GM12878 (cell line): ENCODE data around the gene PAPPA. TPM values are rescaled to one million over a fixed set of nuclear protein-coding genes. Genes with fewer than 3 reads are reported as not detected.

ENCODE experiments used
- BHLHE40 ChIP-seq, 2 experiments: fragments of 450-650 bp in 1 of 2; IDR thresholded peaks; 2 replicates each; pipeline ENCODE4 v1.6.1; 2011 to 2017; ENCODE audit warnings: low read depth in 2 of 2, borderline replicate concordance in 1 of 2, improper control_type of control experiment in 1 of 2, low read length in 1 of 2, mild to moderate bottlenecking in 1 of 2
- CBX3 ChIP-seq: fragments of 200-600 bp; sonication (generic); IDR thresholded peaks from 2 replicates; pipeline ENCODE4 v1.6.1; 2016; ENCODE audit warnings: low read depth, borderline replicate concordance
- IKZF1 ChIP-seq: fragments of 450-650 bp; conservative IDR thresholded peaks from 2 replicates; pipeline ENCODE4 v1.6.1; 2017; ENCODE audit warnings: antibody characterized with exemption, mild to moderate bottlenecking
- JUNB ChIP-seq: IDR thresholded peaks from 2 replicates; pipeline ENCODE4 v1.6.1; 2016; ENCODE audit warnings: antibody characterized with exemption, mild to moderate bottlenecking
- RUNX3 ChIP-seq: IDR thresholded peaks from 2 replicates; pipeline ENCODE4 v1.6.1; 2012; ENCODE audit warnings: low read length, inconsistent platforms
- SMARCA5 ChIP-seq: fragments of 450-650 bp; IDR thresholded peaks from 2 replicates; pipeline ENCODE4 v1.6.1; 2017; ENCODE audit warnings: mild to moderate bottlenecking
- SRF ChIP-seq, 2 experiments: IDR thresholded peaks; 2 replicates each; pipeline ENCODE4 v1.6.1; 2011; ENCODE audit warnings: low read depth in 2 of 2, low read length in 2 of 2, mild to moderate bottlenecking in 1 of 2, moderate library complexity in 1 of 2
- STAT1 ChIP-seq: fragments of 450-650 bp; conservative IDR thresholded peaks from 2 replicates; pipeline ENCODE4 v1.6.1; 2014; ENCODE audit warnings: antibody characterized with exemption, mild to moderate bottlenecking
- TARDBP ChIP-seq: IDR thresholded peaks from 2 replicates; pipeline ENCODE4 v1.6.1; 2016; ENCODE audit warnings: borderline replicate concordance
- TCF12 ChIP-seq: IDR thresholded peaks from 2 replicates; pipeline ENCODE4 v1.6.1; 2011; ENCODE audit warnings: low read depth, mild to moderate bottlenecking, low read length
- WRNIP1 ChIP-seq: IDR thresholded peaks from 2 replicates; pipeline ENCODE4 v1.6.1; 2011; ENCODE audit warnings: low read depth, low read length, improper control_type of control experiment, borderline replicate concordance
- YBX1 ChIP-seq: fragments of 450-650 bp; IDR thresholded peaks from 2 replicates; pipeline ENCODE4 v1.6.1; 2016; ENCODE audit warnings: antibody characterized with exemption
- ZBED1 ChIP-seq: IDR thresholded peaks from 2 replicates; pipeline ENCODE4 v1.6.1; 2016; ENCODE audit warnings: borderline replicate concordance
- polyA plus RNA-seq, 11 experiments: library from polyadenylated mRNA; depleted of rRNA in 4 of 11; unstranded in 6 of 11; stranded (reverse) in 5 of 11; fragments of >200 nt; fragmentation: Nextera tagmentation in 4 of 11; fragmentation: Illumina TruSeq in 1 of 11; extraction: Ambion mirVana in 4 of 11; extraction: Trizol in 1 of 11; gene quantifications; 1 replicate in 1 of 11; 2 replicates in 10 of 11; pipeline versions ENCODE4 v1.2.1 to v1.2.3, GENCODE V29; 2011 to 2016; ENCODE audit warnings: inconsistent platforms in 2 of 11, missing spikeins in 2 of 11, low read depth in 1 of 11
- total RNA-seq, 4 experiments: library from RNA; depleted of rRNA in 3 of 4; stranded (reverse); fragments of >200 nt in 3 of 4; fragmentation: Illumina TruSeq in 1 of 4; extraction: Trizol in 1 of 4; gene quantifications; 2 replicates each; pipeline versions ENCODE4 v1.2.1 to v1.2.3, GENCODE V29; 2013 to 2021
- TF ChIP-seq, protein P1 (sequence below): fragments of 450-650 bp; formaldehyde crosslinking; IDR thresholded peaks from 2 replicates; pipeline ENCODE4 v1.4.0; 2022; ENCODE audit warnings: mild to moderate bottlenecking, moderate library complexity
- TF ChIP-seq, protein P2 (sequence below): fragments of 450-650 bp; IDR thresholded peaks from 2 replicates; pipeline ENCODE4 v1.6.1; 2014; ENCODE audit warnings: mild to moderate bottlenecking
- TF ChIP-seq, protein P3 (sequence below), 3 experiments: IDR thresholded peaks in 2 of 3; conservative IDR thresholded peaks in 1 of 3; 2 replicates each; pipeline ENCODE4 v1.5.1; 2011; ENCODE audit warnings: low read depth in 3 of 3, low read length in 3 of 3, mild to moderate bottlenecking in 3 of 3, control low read depth in 2 of 3, moderate library complexity in 2 of 3, inconsistent platforms in 1 of 3, mixed read lengths in 1 of 3; ENCODE audit not compliant: control insufficient read depth in 2 of 3, insufficient read depth in 1 of 3; ENCODE audit errors: extremely low read depth in 1 of 3
- TF ChIP-seq, protein P4 (sequence below): IDR thresholded peaks from 2 replicates; pipeline ENCODE4 v1.6.1; 2012; ENCODE audit warnings: low read depth, low read length, improper control_type of control experiment
- TF ChIP-seq, protein P5 (sequence below): fragments of 450-650 bp; IDR thresholded peaks from 2 replicates; pipeline ENCODE4 v1.6.1; 2016; ENCODE audit warnings: mild to moderate bottlenecking, moderate library complexity, borderline replicate concordance

PAPPA gene
- total and polyA plus RNA-seq, 10 of the 15 experiments (the other 5 are each of a cell fraction or from before 2014, with no cell fraction given) = under 0.01 to 0.19 (median 0.02) TPM; not detected in 4

DNA sequence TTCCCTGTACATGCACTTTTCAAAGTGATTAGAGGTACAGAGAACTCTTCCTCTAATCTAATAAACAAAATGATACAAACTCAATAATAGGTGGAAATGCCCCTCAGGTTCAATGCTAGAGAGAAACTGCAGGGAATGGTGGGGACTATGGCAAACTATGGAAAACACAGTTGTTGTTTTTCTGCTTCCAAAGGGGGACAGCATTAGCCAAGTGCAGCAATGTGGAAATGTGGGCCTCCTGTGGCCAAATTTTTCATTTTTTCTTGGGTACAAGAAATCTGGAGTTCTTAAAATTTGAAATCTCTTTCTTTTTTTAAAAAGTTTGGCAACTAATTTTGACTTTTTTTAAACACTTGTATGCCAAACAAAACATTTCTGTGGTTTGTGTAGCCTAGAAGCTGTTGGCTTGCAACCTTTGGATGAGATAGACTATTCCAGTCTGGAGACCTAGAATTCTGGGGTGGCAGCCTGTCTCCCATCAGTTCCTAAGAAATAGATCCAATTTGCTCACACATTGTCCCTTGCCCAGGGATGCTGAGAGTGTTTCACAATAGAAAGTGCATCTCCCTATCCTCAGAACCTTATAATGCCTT is 218.6 kb downstream of the PAPPA start (continued):
- TF ChIP-seq, protein P1, sequence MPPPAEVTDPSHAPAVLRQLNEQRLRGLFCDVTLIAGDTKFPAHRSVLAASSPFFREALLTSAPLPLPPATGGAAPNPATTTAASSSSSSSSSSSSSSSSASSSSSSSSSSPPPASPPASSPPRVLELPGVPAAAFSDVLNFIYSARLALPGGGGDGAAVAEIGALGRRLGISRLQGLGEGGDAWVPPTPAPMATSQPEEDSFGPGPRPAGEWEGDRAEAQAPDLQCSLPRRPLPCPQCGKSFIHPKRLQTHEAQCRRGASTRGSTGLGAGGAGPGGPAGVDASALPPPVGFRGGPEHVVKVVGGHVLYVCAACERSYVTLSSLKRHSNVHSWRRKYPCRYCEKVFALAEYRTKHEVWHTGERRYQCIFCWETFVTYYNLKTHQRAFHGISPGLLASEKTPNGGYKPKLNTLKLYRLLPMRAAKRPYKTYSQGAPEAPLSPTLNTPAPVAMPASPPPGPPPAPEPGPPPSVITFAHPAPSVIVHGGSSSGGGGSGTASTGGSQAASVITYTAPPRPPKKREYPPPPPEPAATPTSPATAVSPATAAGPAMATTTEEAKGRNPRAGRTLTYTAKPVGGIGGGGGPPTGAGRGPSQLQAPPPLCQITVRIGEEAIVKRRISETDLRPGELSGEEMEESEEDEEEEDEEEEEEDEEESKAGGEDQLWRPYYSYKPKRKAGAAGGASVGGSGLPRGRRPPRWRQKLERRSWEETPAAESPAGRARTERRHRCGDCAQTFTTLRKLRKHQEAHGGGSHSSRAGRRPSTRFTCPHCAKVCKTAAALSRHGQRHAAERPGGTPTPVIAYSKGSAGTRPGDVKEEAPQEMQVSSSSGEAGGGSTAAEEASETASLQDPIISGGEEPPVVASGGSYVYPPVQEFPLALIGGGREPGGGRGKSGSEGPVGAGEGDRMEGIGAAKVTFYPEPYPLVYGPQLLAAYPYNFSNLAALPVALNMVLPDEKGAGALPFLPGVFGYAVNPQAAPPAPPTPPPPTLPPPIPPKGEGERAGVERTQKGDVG = no peak
- TF ChIP-seq, protein P2, sequence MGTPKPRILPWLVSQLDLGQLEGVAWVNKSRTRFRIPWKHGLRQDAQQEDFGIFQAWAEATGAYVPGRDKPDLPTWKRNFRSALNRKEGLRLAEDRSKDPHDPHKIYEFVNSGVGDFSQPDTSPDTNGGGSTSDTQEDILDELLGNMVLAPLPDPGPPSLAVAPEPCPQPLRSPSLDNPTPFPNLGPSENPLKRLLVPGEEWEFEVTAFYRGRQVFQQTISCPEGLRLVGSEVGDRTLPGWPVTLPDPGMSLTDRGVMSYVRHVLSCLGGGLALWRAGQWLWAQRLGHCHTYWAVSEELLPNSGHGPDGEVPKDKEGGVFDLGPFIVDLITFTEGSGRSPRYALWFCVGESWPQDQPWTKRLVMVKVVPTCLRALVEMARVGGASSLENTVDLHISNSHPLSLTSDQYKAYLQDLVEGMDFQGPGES = no peak
- TF ChIP-seq, protein P3, sequence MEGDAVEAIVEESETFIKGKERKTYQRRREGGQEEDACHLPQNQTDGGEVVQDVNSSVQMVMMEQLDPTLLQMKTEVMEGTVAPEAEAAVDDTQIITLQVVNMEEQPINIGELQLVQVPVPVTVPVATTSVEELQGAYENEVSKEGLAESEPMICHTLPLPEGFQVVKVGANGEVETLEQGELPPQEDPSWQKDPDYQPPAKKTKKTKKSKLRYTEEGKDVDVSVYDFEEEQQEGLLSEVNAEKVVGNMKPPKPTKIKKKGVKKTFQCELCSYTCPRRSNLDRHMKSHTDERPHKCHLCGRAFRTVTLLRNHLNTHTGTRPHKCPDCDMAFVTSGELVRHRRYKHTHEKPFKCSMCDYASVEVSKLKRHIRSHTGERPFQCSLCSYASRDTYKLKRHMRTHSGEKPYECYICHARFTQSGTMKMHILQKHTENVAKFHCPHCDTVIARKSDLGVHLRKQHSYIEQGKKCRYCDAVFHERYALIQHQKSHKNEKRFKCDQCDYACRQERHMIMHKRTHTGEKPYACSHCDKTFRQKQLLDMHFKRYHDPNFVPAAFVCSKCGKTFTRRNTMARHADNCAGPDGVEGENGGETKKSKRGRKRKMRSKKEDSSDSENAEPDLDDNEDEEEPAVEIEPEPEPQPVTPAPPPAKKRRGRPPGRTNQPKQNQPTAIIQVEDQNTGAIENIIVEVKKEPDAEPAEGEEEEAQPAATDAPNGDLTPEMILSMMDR (IDR thresholded peaks at IDR 0.05 in 2 of 3, conservative IDR thresholded peaks at IDR 0.05 in 1 of 3; ENCODE audit: control insufficient read depth in 2 of 3, extremely low read depth in 1 of 3, insufficient read depth in 1 of 3, low read depth in 3 of 3, low read length in 3 of 3) = no peak
- TF ChIP-seq SRF (IDR thresholded peaks at IDR 0.05; ENCODE audit: low read depth in 2 of 2, low read length in 2 of 2) (no peak), JUNB (no peak), CBX3 (no peak), RUNX3 (no peak), WRNIP1 (no peak), ZBED1 (no peak), STAT1 (no peak), IKZF1 (no peak), SMARCA5 (no peak), TCF12 (no peak), YBX1 (no peak), TARDBP (no peak), BHLHE40 (IDR thresholded peaks at IDR 0.05; ENCODE audit: borderline replicate concordance in 1 of 2, low read depth in 2 of 2, low read length in 1 of 2) (no peak)
- TF ChIP-seq, protein P4, sequence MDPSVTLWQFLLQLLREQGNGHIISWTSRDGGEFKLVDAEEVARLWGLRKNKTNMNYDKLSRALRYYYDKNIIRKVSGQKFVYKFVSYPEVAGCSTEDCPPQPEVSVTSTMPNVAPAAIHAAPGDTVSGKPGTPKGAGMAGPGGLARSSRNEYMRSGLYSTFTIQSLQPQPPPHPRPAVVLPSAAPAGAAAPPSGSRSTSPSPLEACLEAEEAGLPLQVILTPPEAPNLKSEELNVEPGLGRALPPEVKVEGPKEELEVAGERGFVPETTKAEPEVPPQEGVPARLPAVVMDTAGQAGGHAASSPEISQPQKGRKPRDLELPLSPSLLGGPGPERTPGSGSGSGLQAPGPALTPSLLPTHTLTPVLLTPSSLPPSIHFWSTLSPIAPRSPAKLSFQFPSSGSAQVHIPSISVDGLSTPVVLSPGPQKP = no peak
- TF ChIP-seq, protein P5, sequence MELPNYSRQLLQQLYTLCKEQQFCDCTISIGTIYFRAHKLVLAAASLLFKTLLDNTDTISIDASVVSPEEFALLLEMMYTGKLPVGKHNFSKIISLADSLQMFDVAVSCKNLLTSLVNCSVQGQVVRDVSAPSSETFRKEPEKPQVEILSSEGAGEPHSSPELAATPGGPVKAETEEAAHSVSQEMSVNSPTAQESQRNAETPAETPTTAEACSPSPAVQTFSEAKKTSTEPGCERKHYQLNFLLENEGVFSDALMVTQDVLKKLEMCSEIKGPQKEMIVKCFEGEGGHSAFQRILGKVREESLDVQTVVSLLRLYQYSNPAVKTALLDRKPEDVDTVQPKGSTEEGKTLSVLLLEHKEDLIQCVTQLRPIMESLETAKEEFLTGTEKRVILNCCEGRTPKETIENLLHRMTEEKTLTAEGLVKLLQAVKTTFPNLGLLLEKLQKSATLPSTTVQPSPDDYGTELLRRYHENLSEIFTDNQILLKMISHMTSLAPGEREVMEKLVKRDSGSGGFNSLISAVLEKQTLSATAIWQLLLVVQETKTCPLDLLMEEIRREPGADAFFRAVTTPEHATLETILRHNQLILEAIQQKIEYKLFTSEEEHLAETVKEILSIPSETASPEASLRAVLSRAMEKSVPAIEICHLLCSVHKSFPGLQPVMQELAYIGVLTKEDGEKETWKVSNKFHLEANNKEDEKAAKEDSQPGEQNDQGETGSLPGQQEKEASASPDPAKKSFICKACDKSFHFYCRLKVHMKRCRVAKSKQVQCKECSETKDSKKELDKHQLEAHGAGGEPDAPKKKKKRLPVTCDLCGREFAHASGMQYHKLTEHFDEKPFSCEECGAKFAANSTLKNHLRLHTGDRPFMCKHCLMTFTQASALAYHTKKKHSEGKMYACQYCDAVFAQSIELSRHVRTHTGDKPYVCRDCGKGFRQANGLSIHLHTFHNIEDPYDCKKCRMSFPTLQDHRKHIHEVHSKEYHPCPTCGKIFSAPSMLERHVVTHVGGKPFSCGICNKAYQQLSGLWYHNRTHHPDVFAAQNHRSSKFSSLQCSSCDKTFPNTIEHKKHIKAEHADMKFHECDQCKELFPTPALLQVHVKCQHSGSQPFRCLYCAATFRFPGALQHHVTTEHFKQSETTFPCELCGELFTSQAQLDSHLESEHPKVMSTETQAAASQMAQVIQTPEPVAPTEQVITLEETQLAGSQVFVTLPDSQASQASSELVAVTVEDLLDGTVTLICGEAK = no peak
- TF ChIP-seq, all 136 proteins: peak for 0
